NCI-H460 (cell line): ENCODE measurements around the gene DHFR2. TPM values are rescaled to one million over a fixed set of nuclear protein-coding genes. Genes with fewer than 3 reads are reported as not detected.
A peak's percentile ranks its signal among the peaks of the same experiment; 100 is the strongest.
"Not testable (repeated sequence)": the region's sequence is repeated elsewhere in the genome, so short reads cannot be mapped to it uniquely, and the experiment has no call there.

ENCODE experiments used
- DNase-seq: peaks from one replicate; pipeline ENCODE4 v3.0.0-alpha.2; 2016; ENCODE audit warnings: low read depth; ENCODE audit errors: extremely low read depth
- polyA plus RNA-seq: library from polyadenylated mRNA; depleted of rRNA; stranded (reverse); fragments of >200 nt; gene quantifications from 2 replicates; pipeline ENCODE4 v1.2.3, GENCODE V29; 2014; cell fraction: nucleus; rRNA removed
- total RNA-seq: library from RNA; depleted of rRNA; stranded (reverse); fragments of >200 nt; shearing (Covaris generic); gene quantifications from 2 replicates; pipeline ENCODE4 v1.2.3, GENCODE V29; 2014; rRNA removed

DHFR2 gene
- 4.7 and 5.7 TPM in 2 replicates for total RNA-seq
- 3.9 and 6.7 TPM in 2 replicates for polyA plus RNA-seq

GRCh38 chr3:94062513-94063404, at the start of gene DHFR2, which contains the start of gene NSUN3:
TSS of gene DHFR2 (minus strand) at chr3:94062916. CDS start at chr3:94061511, 1,405 bp downstream.
TSS of gene NSUN3 (plus strand) at chr3:94063061. CDS start at chr3:94063127, 66 bp downstream.
- DNase-seq: peak; percentile 94

- DNase-seq: no peak
Measured at GRCh38 chr3:94110854-94111253, 48.1 kb upstream of the DHFR2 start.

GRCh38 chr3:94110232-94110631, 47.5 kb upstream of the DHFR2 start:
- not testable (repeated sequence) for DNase-seq

GRCh38 chr3:94106268-94106667, 43.6 kb upstream of the DHFR2 start:
- no peak for DNase-seq

- no peak for DNase-seq
Measured at GRCh38 chr3:94101860-94102259, 39.1 kb upstream of the DHFR2 start.

- DNase-seq: no peak
Measured at GRCh38 chr3:94099311-94099710, 36.6 kb upstream of the DHFR2 start.

GRCh38 chr3:94098452-94098851, 35.7 kb upstream of the DHFR2 start:
- DNase-seq: no peak

- no peak for DNase-seq
Measured at GRCh38 chr3:94095111-94095510, 32.4 kb upstream of the DHFR2 start.

- DNase-seq: no peak
Measured at GRCh38 chr3:94093151-94093550, 30.4 kb upstream of the DHFR2 start.

- no peak for DNase-seq
Measured at GRCh38 chr3:94092086-94092485, 29.4 kb upstream of the DHFR2 start.

- DNase-seq: no peak
Measured at GRCh38 chr3:94089126-94089525, 26.4 kb upstream of the DHFR2 start.

- no peak for DNase-seq
Measured at GRCh38 chr3:94083261-94083660, 20.5 kb upstream of the DHFR2 start.

GRCh38 chr3:94082391-94082937, 19.7 kb upstream of the DHFR2 start:
- no peak for DNase-seq

GRCh38 chr3:94081884-94082283, 19.2 kb upstream of the DHFR2 start:
- DNase-seq: no peak

GRCh38 chr3:94080552-94080951, 17.8 kb upstream of the DHFR2 start:
- DNase-seq: not testable (repeated sequence)

GRCh38 chr3:94076055-94076454, 13.3 kb upstream of the DHFR2 start:
- DNase-seq: no peak

- no peak for DNase-seq
Measured at GRCh38 chr3:94071713-94072284, 9.1 kb upstream of the DHFR2 start.

- DNase-seq: no peak
Measured at GRCh38 chr3:94070341-94070911, 7.7 kb upstream of the DHFR2 start.

- DNase-seq: no peak
Measured at GRCh38 chr3:94069194-94069813, 6.6 kb upstream of the DHFR2 start.
